Heart left ventricle (tissue), 16 donors: ENCODE data around the gene BCKDHB. TPM values are rescaled to one million over a fixed set of nuclear protein-coding genes. Genes with fewer than 3 reads are reported as not detected.

Experiments used
- ATAC-seq, 4 donors: fragments of 200-7000 bp; cut with Tn5 transposase; one replicate each; pipeline ENCODE4 v1.9.1; 2020 to 2022; ENCODE audit warnings: moderate library complexity in 4 of 4, mild to moderate bottlenecking in 3 of 4, moderate number of reproducible peaks in 1 of 4
- DNase-seq, 5 donors: peaks; one replicate each; pipeline ENCODE4 v3.0.0-alpha.2; 2020
- H3K27ac ChIP-seq, 12 donors: fragments of 200-600 bp; sonication (generic) in 4 of 12; one replicate each; pipeline versions ENCODE4 v1.5.0 to v1.8.0; 2016 to 2022; ENCODE audit warnings: mild to moderate bottlenecking in 2 of 12
- H3K27me3 ChIP-seq, 9 donors: fragments of 200-600 bp; sonication (generic) in 2 of 9; one replicate each; pipeline versions ENCODE4 v1.5.1 to v1.8.0; 2016 to 2022; ENCODE audit warnings: mild to moderate bottlenecking in 3 of 9
- H3K36me3 ChIP-seq, 9 donors: fragments of 200-600 bp; sonication (generic) in 2 of 9; one replicate each; pipeline versions ENCODE4 v1.5.0 to v1.8.0; 2018 to 2022; ENCODE audit warnings: mild to moderate bottlenecking in 2 of 9
- H3K4me1 ChIP-seq, 12 donors: fragments of 200-600 bp; sonication (generic) in 4 of 12; one replicate each; pipeline versions ENCODE4 v1.5.0 to v1.8.0; 2016 to 2022; ENCODE audit warnings: mild to moderate bottlenecking in 3 of 12
- H3K4me3 ChIP-seq, 12 donors: fragments of 200-600 bp; sonication (generic) in 4 of 12; one replicate each; pipeline versions ENCODE4 v1.5.0 to v1.8.0; 2017 to 2022; ENCODE audit warnings: mild to moderate bottlenecking in 9 of 12, moderate library complexity in 4 of 12
- H3K9me3 ChIP-seq, 12 donors: fragments of 200-600 bp; sonication (generic) in 4 of 12; one replicate each; pipeline versions ENCODE4 v1.5.0 to v1.8.0; 2016 to 2022; ENCODE audit warnings: mild to moderate bottlenecking in 1 of 12
- POLR2A ChIP-seq, 2 donors: fragments of 450-650 bp; IDR thresholded peaks; one replicate each; pipeline ENCODE4 v1.6.1; 2017; ENCODE audit warnings: antibody characterized with exemption in 2 of 2, mild to moderate bottlenecking in 2 of 2, moderate library complexity in 2 of 2
- WGBS, 4 donors: extraction: QIAGEN DNeasy Blood & Tissue Kit in 2 of 4; methylation state at CpG; one replicate each; pipeline versions ENCODE4 v1.1.5 to v1.1.7; 2013 to 2018; 5-methylcytosine and 5-hydroxymethylcytosine counted together
- intact Hi-C, 10 donors: fragments of 100-400 bp; cut with DNase I; formaldehyde crosslinking; loops; one replicate each; pipeline versions ENCODE4 v1.11.1 to v1.14.2; 2022
- polyA plus RNA-seq, 2 donors: library from polyadenylated mRNA; stranded (reverse); fragments of 200-250 nt; gene quantifications; one replicate each; pipeline ENCODE4 v1.2.3, GENCODE V29; 2013
- total RNA-seq, 9 donors: library from RNA; depleted of rRNA in 2 of 9; stranded (reverse); fragments of >200 nt in 2 of 9; fragmentation: NEBNext Ultra II Directional in 3 of 9; extraction: Animal tissue kit (Norgen Biotek cat#: 25700) in 3 of 9; gene quantifications; one replicate each; pipeline versions ENCODE4 v1.1.0 to v1.2.4, GENCODE V29; 2016 to 2023
- TF ChIP-seq, protein P1 (sequence below), 12 donors: fragments of 200-600 bp; sonication (generic) in 4 of 12; IDR thresholded peaks; one replicate each; pipeline versions ENCODE4 v1.5.0 to v1.8.0; 2018 to 2022; ENCODE audit warnings: antibody characterized with exemption in 12 of 12, mild to moderate bottlenecking in 5 of 12
- donor health status: ischemic (EF 13 %, LVEDD 7.1; RV severe dilation, severe dysfunction).
- donor health status: healthy with polysubstance abuse.
- donor health status: DM: no; HTN: yes; CAD: no.
- donor health status: DM: no; HTN: no; CAD: no.
- donor health status: ischemic (EF 25% LVEDD 6.9; RV normal size, moderate dysfunction).
- donor health status: ischemic (EF 25% LVEDD 5.7; RV mildly dilated, moderate dysfunction).
- donor health status: healthy.
- donor health status: DM: yes; HTN: yes; CAD: no.
- donor health status: ischemic (EF 35%, LVEDD 5.7; RV mildly dilated, moderate dysfunction).
- donor health status: nonischemic (EF 11% LVEDD 7.7; RV severe dilation, severe dysfunction).
- donor health status: DM: yes; HTN: yes; CAD: no.
- donor health status: PGD.
- donor health status: ischemic (EF 29% LVEDD 5.4; RV normal size, mild dysfunction).
- donor health status: nonischemic (EF 23%, LVEDD 6.1; RV moderate dilation, normal function).

BCKDHB gene
- total and polyA plus RNA-seq, 11 donors: 10.1 to 41.9 (median 27.6) TPM

DNA sequence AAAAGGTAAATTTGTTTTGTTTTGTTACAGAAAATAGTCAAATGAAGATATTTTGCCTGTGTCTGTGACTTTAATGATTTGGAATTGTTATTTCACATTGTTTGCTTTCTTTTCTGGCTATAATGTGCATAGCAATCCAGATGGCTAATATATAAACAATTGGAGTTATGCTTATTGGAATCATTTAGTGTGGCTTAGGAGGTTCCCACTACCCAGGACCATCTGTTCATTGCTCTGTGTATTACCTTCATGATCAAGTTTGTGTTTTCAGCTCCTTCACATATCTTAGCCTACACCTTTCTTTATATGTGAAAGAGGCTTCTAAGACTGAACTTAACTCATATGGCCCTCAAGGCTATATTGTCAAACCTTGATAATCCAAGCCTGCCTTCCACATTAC is 232.9 kb downstream of the BCKDHB start:
- TF ChIP-seq, protein P1, sequence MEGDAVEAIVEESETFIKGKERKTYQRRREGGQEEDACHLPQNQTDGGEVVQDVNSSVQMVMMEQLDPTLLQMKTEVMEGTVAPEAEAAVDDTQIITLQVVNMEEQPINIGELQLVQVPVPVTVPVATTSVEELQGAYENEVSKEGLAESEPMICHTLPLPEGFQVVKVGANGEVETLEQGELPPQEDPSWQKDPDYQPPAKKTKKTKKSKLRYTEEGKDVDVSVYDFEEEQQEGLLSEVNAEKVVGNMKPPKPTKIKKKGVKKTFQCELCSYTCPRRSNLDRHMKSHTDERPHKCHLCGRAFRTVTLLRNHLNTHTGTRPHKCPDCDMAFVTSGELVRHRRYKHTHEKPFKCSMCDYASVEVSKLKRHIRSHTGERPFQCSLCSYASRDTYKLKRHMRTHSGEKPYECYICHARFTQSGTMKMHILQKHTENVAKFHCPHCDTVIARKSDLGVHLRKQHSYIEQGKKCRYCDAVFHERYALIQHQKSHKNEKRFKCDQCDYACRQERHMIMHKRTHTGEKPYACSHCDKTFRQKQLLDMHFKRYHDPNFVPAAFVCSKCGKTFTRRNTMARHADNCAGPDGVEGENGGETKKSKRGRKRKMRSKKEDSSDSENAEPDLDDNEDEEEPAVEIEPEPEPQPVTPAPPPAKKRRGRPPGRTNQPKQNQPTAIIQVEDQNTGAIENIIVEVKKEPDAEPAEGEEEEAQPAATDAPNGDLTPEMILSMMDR (IDR thresholded peaks at IDR 0.05): no peak
- no peak for TF ChIP-seq POLR2A (IDR thresholded peaks at IDR 0.05)
- intact Hi-C loops: loop anchor here in 5 of 10 donors (5.0 to 10.0 kb wide), 5 partner anchors 115 to 1413 kb away; partner anchors contain the start of gene TENT5A (in 1 of the 5)
- Histone ChIP-seq H3K36me3 (no peaks in the 10 kb centered on the region), H3K27me3 (no peaks in the 10 kb centered on the region), H3K9me3 (no peaks in the 10 kb centered on the region), H3K4me1 (peaks cover 0 to 6% (median 0%) of the 10 kb centered on the region in 12 donors), H3K4me3 (no peak overlapping the region), H3K27ac (no peak overlapping the region)
- no peak for ATAC-seq
- no peak for DNase-seq

DNA sequence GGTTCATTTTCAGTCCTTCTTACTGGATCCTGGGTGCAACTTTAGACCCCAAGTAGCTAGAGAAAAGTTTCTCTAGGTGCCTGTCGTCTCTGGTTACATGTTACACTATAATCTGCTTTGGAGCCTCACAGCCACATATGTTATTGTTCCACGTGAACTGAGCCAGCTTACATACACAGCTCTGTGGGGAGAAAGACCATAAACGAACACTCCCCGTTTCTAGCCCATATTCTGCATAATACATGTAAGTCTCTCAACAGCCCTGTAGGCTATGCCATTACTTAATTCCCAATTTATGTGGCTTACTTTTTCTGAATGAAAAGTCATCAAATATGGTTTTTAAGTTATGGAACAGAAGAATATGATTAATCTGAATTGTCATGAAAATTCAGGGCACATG is 233.8 kb downstream of the BCKDHB start:
- Histone ChIP-seq H3K4me3 (no peak overlapping the region), H3K27me3 (no peaks in the 10 kb centered on the region), H3K4me1 (peaks cover 0 to 6% (median 0%) of the 10 kb centered on the region in 12 donors), H3K36me3 (no peaks in the 10 kb centered on the region), H3K27ac (no peak overlapping the region), H3K9me3 (no peaks in the 10 kb centered on the region)
- ATAC-seq (no peak), DNase-seq (no peak)
- TF ChIP-seq POLR2A (IDR thresholded peaks at IDR 0.05): no peak
- TF ChIP-seq, protein P1 (IDR thresholded peaks at IDR 0.05): no peak
- WGBS, 4 donors: 94 to 96% (median 95%) methylated on average over 4 of the region's 4 CpGs
- intact Hi-C loops: loop anchor here in 1 of 10 donors (10.0 kb wide), 1 partner anchor 205 kb away; no protein-coding TSS in a partner anchor

DNA sequence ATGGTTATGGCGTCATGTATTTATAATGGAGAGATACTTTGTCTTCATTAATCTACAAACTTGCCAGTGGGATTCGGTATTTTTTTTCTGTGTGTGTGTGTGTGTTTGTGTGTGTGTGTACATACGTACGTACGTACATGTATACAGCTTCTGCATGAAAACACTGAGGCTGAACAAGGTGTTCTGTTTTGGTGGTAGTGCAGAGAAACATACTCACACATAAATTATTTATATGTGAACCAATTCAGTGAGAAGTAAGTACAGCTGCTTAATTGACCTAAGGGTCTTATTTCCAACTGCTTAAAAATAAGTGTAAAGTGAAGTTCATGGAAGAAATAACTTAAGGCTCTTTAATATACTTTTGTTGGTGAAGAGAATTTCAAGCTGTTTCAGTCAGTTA is 234.2 kb downstream of the BCKDHB start:
- Histone ChIP-seq H3K36me3 (no peaks in the 10 kb centered on the region), H3K27ac (no peak overlapping the region), H3K4me1 (peaks cover 0 to 6% (median 0%) of the 10 kb centered on the region in 12 donors), H3K9me3 (no peaks in the 10 kb centered on the region), H3K4me3 (no peak overlapping the region), H3K27me3 (no peaks in the 10 kb centered on the region)
- DNase-seq: no peak
- intact Hi-C loops: loop anchor here in 1 of 10 donors (10.0 kb wide), 1 partner anchor 206 kb away; no protein-coding TSS in a partner anchor
- TF ChIP-seq, protein P1 (IDR thresholded peaks at IDR 0.05): no peak
- WGBS, 4 donors: 76 to 85% (median 77%) methylated on average over 5 of the region's 5 CpGs
- ATAC-seq: no peak

DNA sequence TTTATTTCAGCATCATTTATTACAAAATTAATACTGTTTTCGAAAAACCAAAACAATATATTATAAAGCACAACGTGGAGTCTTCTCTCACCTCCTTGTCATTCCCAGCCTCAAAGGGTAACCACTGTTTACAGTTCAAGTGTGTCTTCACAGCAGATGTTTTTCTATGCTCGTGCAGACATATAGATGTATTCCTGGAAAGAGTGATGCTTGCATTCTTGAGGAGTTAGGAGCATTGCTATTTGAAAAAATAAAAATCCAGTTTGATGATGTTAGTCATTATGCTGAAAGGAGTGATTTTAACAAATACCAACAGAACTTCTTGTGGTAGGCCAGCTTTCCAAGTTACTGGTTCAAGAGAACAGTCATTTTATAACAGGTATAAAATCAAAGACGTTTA is 234.9 kb downstream of the BCKDHB start:
- TF ChIP-seq POLR2A (IDR thresholded peaks at IDR 0.05): no peak
- TF ChIP-seq, protein P1 (IDR thresholded peaks at IDR 0.05): no peak
- no peaks in the 10 kb centered on the region for H3K36me3 ChIP-seq
- ATAC-seq (no peak), DNase-seq (no peak)
- H3K4me3 ChIP-seq: no peak overlapping the region
- WGBS, 4 donors: 50 to 64% (median 51%) methylated on average over 4 of the region's 4 CpGs
- no peaks in the 10 kb centered on the region for H3K9me3 ChIP-seq
- intact Hi-C loops: loop anchor here in 1 of 10 donors (10.0 kb wide), 1 partner anchor 207 kb away; no protein-coding TSS in a partner anchor
- peaks cover 0 to 6% (median 0%) of the 10 kb centered on the region in 12 donors for H3K4me1 ChIP-seq
- no peak overlapping the region for H3K27ac ChIP-seq
- no peaks in the 10 kb centered on the region for H3K27me3 ChIP-seq
